ENCODE results near the gene OSTF1.

The OSTF1 gene

GRCh38 chr9:75169623-75170022 lies 81.3 kb downstream of the OSTF1 start:
- no peak for DNase-seq

GRCh38 chr9:75170898-75171360 lies 82.6 kb downstream of the OSTF1 start:
- DNase-seq: no peak

- no peak for DNase-seq
Observed at GRCh38 chr9:75175395-75175794, 87.1 kb downstream of the OSTF1 start.

- no peak for DNase-seq
Observed at GRCh38 chr9:75176037-75176436, 87.7 kb downstream of the OSTF1 start.

GRCh38 chr9:75181750-75182149 lies 93.4 kb downstream of the OSTF1 start:
- no peak for DNase-seq

- DNase-seq: no peak
Observed at GRCh38 chr9:75183306-75183705, 95.0 kb downstream of the OSTF1 start.

GRCh38 chr9:75184471-75184870 lies 96.2 kb downstream of the OSTF1 start:
- no peak for DNase-seq

- no peak for DNase-seq
Observed at GRCh38 chr9:75185585-75186170, 97.4 kb downstream of the OSTF1 start.

- no peak for DNase-seq
Observed at GRCh38 chr9:75186767-75187380, 98.6 kb downstream of the OSTF1 start.

- DNase-seq: no peak
Observed at GRCh38 chr9:75188756-75189155, 100.4 kb downstream of the OSTF1 start.

GRCh38 chr9:75190762-75191161 lies 102.4 kb downstream of the OSTF1 start:
- DNase-seq: no peak
